HPDE6-E6E7 (cell line): Measurements from ENCODE around the gene MYBBP1A.

Experiments
- DNase-seq: peaks from one replicate; pipeline ENCODE4 v3.0.0; 2011; ENCODE audit warnings: missing footprints; ENCODE audit errors: extremely low spot score

Gene MYBBP1A

GRCh38 chr17:4503283-4504025 is 51.7 kb downstream of the MYBBP1A start:
- no peak for DNase-seq

- DNase-seq: no peak
These were observed 52.6 kb downstream of the MYBBP1A start for GRCh38 chr17:4502466-4503154.

GRCh38 chr17:4501295-4501949 is 53.8 kb downstream of the MYBBP1A start:
- no peak for DNase-seq

GRCh38 chr17:4500191-4500571 is 55.0 kb downstream of the MYBBP1A start:
- DNase-seq: no peak

GRCh38 chr17:4499431-4500190 is 55.6 kb downstream of the MYBBP1A start:
- DNase-seq: no peak

- peak; percentile 65 for DNase-seq
These were observed 56.5 kb downstream of the MYBBP1A start, which contains the start of gene SPNS2 for GRCh38 chr17:4498461-4499397. SPNS2 (plus strand) TSS chr17:4498881; CDS start chr17:4499048, 167 bp downstream.

- no peak for DNase-seq
These were observed 57.9 kb downstream of the MYBBP1A start for GRCh38 chr17:4497101-4497824.

GRCh38 chr17:4492721-4493561 is 62.2 kb downstream of the MYBBP1A start:
- DNase-seq: peak; percentile 48

DNA sequence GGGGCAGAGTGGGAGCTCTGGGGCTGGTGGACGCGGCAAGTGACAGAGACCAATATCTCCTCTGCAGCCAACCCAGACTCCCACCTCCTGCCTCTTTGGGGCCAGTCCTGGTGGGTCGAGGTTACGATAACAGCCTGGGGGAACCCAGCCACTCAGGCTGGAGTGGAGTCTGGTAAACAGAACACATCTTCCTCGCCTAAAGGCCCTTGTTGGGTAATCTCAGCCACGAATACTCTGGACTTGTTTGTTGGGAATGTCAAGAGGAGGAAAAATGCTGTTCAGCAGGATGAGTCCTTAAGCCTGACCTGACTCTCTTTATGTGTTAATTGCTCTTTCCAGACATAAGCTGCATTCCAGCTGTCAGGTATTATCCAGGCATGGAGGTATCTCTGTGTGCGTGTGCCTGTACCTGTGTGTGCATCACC is 64.5 kb downstream of the MYBBP1A start:
- DNase-seq: no peak

DNA sequence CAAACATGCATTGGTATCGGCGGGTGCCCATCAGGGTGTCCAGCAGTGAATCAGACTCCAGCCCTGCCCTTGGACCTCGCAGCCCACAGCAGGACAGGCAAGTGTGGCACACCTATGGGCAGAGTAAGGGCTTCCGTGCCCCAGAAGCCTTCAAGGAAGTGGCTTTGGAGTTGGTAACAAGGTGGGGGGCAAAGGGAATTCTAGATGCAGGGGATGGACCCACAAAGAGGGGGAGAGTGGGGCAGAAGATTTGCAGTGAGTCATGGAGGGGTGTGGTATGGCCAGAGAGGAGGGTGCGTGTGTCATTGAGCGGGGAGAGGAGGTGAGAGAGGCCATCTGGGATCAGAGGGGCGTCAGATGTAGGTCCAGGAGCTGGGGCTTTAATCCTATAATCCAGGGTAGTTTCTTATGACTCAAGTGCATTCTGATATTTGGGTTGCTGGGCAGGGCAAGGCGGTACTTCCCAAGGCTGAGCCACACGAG is 65.0 kb downstream of the MYBBP1A start:
- no peak for DNase-seq

DNA sequence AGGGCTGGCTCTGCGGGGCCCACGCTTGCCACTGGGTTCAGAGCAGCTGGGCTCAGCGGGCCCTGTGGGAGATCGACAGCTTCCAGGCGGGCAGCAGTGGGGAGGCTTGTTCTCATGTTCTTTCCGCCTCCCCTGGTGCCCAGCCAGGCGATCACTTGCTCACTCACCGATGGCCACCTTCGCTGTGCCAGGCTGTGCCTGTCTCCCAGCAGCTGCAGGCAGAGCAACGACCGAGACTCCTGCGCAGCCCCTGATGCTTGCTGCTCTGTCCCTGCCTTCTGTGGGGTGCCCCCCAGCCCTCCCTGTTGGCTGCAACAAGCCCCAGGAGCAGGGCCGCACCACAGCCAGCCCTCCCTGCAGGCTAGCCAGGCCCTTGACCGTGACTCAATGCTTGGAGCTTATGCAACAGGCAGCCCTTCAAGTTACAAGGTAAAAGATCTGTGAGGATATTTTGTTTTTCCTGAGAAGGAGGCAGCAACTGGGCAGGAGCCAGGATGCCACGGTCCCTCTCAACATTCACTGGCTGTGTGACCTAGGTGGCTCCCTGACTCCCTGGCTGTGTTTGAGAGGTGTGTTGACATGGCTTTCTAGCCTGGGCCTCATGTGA is 66.1 kb downstream of the MYBBP1A start:
- DNase-seq: peak; percentile 58
